ENCODE data around the gene FCAR. TPM values are rescaled to one million over a fixed set of nuclear protein-coding genes. Genes with fewer than 3 reads are reported as not detected.
"Not testable (repeated sequence)": the region's sequence is repeated elsewhere in the genome, so short reads cannot be mapped to it uniquely, and the experiment has no call there.

FCAR gene
- total and polyA plus RNA-seq, 2 donors (not counting 1 experiment from before 2014, with no cell fraction given), result 1.9 TPM; not detected in 1

DNA sequence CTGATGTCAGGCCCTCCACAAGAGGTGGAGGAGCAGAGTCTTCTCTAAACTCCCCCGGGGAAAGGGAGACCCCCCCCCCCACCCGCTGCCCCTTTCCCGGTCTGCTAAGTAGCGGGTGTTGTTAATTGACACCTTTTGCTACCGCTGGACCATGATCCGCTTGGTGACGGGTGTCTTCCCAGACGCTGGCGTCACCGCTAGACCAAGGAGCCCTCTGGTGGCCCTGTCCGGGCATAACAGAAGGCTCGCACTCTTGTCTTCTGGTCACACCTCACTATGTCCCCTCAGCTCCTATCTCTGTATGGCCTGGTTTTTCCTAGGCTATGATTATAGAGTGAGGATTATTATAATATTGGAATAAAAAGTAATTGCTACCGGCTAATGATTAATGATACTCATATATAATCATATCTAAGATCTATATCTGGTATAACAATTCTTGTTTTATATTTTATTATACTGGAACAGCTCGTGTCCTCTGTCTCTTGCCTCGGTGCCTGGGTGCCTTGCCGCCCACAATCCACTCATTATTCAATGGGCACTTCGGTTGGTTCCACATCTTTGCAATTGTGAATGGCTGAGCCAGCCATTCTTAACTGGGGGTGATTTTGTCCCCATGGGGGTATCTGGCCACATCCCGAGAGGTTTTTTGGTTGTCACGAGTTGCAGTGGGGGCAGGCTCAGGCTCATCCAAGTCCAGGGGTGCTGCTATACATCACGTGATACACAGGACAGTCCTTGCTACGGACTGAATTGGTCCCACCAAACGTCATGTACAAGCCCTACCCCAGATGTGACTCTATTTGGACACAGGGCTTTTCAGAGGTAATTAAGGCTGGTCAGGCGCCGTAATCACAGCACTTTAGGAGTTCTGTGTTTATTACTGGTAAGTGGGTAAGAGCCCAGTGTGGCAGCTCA, 45.9 kb downstream of the FCAR start:
- H3K9me3 ChIP-seq (ENCODE audit: control extremely low read depth in 1 of 3, control insufficient read depth in 2 of 3, insufficient read depth in 1 of 3, low read length in 2 of 3), result peaks cover 0 to 12% (median 0%) of the 10 kb centered on the region in 3 donors
- H3K4me1 ChIP-seq (ENCODE audit: control insufficient read depth in 2 of 2, insufficient read depth in 2 of 2, low read length in 2 of 2); CTCF ChIA-PET; H3K4me3 Mint-ChIP-seq; DNase-seq; H3K27ac ChIP-seq (ENCODE audit: low read length in 2 of 2); H3K9ac ChIP-seq (ENCODE audit: low read length); H3K9me3 Mint-ChIP-seq (ENCODE audit: insufficient read depth); H3K4me1 Mint-ChIP-seq; H3K27me3 ChIP-seq (replicated peaks in 1 of 4; ENCODE audit: control extremely low read depth in 1 of 4, control insufficient read depth in 3 of 4, insufficient read depth in 4 of 4, low read length in 3 of 4); H4K20me1 ChIP-seq (ENCODE audit: control insufficient read depth, insufficient read depth, low read length, poor library complexity, severe bottlenecking); H3K36me3 ChIP-seq (replicated peaks in 1 of 2; ENCODE audit: control extremely low read depth in 1 of 2, control insufficient read depth in 1 of 2, extremely low read depth in 1 of 2, insufficient read depth in 2 of 2, low read length in 1 of 2); ATAC-seq (ENCODE audit: low read depth); H3K79me2 ChIP-seq (ENCODE audit: control insufficient read depth, insufficient read depth, low read length); POLR2A ChIA-PET; H3K4me2 ChIP-seq (replicated peaks; ENCODE audit: low read depth, low read length, poor library complexity, severe bottlenecking); H3K27ac Mint-ChIP-seq; H2AFZ ChIP-seq (ENCODE audit: insufficient read depth, low read depth, low read length, poor library complexity, severe bottlenecking); H3K4me3 ChIP-seq (ENCODE audit: control extremely low read depth in 1 of 5, extremely low read depth in 1 of 5, insufficient read depth in 1 of 5, low read depth in 2 of 5, low read length in 4 of 5): not testable (repeated sequence)
- TF ChIP-seq, protein P1, sequence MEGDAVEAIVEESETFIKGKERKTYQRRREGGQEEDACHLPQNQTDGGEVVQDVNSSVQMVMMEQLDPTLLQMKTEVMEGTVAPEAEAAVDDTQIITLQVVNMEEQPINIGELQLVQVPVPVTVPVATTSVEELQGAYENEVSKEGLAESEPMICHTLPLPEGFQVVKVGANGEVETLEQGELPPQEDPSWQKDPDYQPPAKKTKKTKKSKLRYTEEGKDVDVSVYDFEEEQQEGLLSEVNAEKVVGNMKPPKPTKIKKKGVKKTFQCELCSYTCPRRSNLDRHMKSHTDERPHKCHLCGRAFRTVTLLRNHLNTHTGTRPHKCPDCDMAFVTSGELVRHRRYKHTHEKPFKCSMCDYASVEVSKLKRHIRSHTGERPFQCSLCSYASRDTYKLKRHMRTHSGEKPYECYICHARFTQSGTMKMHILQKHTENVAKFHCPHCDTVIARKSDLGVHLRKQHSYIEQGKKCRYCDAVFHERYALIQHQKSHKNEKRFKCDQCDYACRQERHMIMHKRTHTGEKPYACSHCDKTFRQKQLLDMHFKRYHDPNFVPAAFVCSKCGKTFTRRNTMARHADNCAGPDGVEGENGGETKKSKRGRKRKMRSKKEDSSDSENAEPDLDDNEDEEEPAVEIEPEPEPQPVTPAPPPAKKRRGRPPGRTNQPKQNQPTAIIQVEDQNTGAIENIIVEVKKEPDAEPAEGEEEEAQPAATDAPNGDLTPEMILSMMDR (IDR thresholded peaks at IDR 0.05), result peak; percentile 32
- peaks cover 26% of the 10 kb centered on the region for H3K27me3 Mint-ChIP-seq
- WGBS (ENCODE audit: insufficient coverage), result 72% methylated on average over 7 of the region's 24 CpGs
- intact Hi-C loops (cut with micrococcal nuclease), result loop anchor here (10.0 kb wide), 1 partner anchor 435 kb away; no protein-coding TSS in a partner anchor

DNA sequence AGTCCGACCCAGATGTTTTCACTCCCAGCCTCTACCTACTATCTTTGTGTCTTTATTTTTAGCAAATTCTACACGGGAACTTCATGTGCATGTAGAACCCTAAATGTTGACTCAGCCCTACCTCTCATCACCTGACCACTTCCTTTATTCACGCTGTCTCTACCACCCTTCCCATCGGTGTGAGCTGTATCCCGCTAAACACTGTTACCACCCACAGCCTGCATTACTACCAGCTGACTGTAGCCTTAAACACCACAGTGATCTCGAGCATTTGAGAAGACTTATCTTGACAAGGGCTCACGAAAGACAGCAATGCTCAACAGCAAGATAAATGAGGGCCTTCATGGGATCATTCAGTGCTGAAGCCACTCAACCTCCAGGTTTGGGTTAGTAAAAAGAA, 47.0 kb downstream of the FCAR start:
- Mint-ChIP-seq H3K27me3 (peaks cover 23% of the 10 kb centered on the region), H3K4me1 (peaks cover 3% of the 10 kb centered on the region), H3K4me3 (no peak overlapping the region), H3K9me3 (ENCODE audit: insufficient read depth) (no peaks in the 10 kb centered on the region), H3K27ac (no peak overlapping the region)
- POLR2A ChIA-PET, result no interaction called here
- Histone ChIP-seq H3K27ac (ENCODE audit: low read length in 2 of 2) (no peak overlapping the region), H3K9me3 (ENCODE audit: control extremely low read depth in 1 of 3, control insufficient read depth in 2 of 3, insufficient read depth in 1 of 3, low read length in 2 of 3) (peaks cover 0 to 13% (median 0%) of the 10 kb centered on the region in 3 donors), H3K79me2 (ENCODE audit: control insufficient read depth, insufficient read depth, low read length) (no peaks in the 10 kb centered on the region), H2AFZ (ENCODE audit: insufficient read depth, low read depth, low read length, poor library complexity, severe bottlenecking) (no peak overlapping the region), H3K36me3 (replicated peaks in 1 of 2; ENCODE audit: control extremely low read depth in 1 of 2, control insufficient read depth in 1 of 2, extremely low read depth in 1 of 2, insufficient read depth in 2 of 2, low read length in 1 of 2) (no peaks in the 10 kb centered on the region), H4K20me1 (ENCODE audit: control insufficient read depth, insufficient read depth, low read length, poor library complexity, severe bottlenecking) (no peaks in the 10 kb centered on the region), H3K4me1 (ENCODE audit: control insufficient read depth in 2 of 2, insufficient read depth in 2 of 2, low read length in 2 of 2) (no peaks in the 10 kb centered on the region), H3K4me2 (replicated peaks; ENCODE audit: low read depth, low read length, poor library complexity, severe bottlenecking) (no peak overlapping the region), H3K27me3 (replicated peaks in 1 of 4; ENCODE audit: control extremely low read depth in 1 of 4, control insufficient read depth in 3 of 4, insufficient read depth in 4 of 4, low read length in 3 of 4) (peaks cover 0 to 5% (median 2%) of the 10 kb centered on the region in 4 experiments), H3K4me3 (ENCODE audit: control extremely low read depth in 1 of 5, extremely low read depth in 1 of 5, insufficient read depth in 1 of 5, low read depth in 2 of 5, low read length in 4 of 5) (no peak overlapping the region), H3K9ac (ENCODE audit: low read length) (no peak overlapping the region)
- WGBS (ENCODE audit: insufficient coverage), result 32% methylated on average over 5 of the region's 7 CpGs
- TF ChIP-seq EZH2 (IDR thresholded peaks at IDR 0.05; ENCODE audit: borderline replicate concordance, insufficient read depth, low read depth, low read length, poor library complexity, severe bottlenecking), result no peak
- TF ChIP-seq, protein P1 (IDR thresholded peaks at IDR 0.05), result no peak
- CTCF ChIA-PET, result no interaction called here
- no peak for ATAC-seq (ENCODE audit: low read depth)
- intact Hi-C loops (cut with micrococcal nuclease), result no loop called here
- no peak for DNase-seq
